ENCODE measurements around the gene RPRML.
"Not testable (repeated sequence)": the region's sequence is repeated elsewhere in the genome, so short reads cannot be mapped to it uniquely, and the experiment has no call there.

The RPRML gene

GRCh38 chr17:46995841-46996571 is 17.0 kb upstream of the RPRML start:
- Mint-ChIP-seq H3K36me3 (ENCODE audit: low read depth) (no peaks in the 10 kb centered on the region), H3K9me3 (no peaks in the 10 kb centered on the region), H3K27me3 (ENCODE audit: low read depth, poor library complexity) (peaks cover 27% of the 10 kb centered on the region), H3K4me3 (no peak overlapping the region), H3K4me1 (no peaks in the 10 kb centered on the region), H3K27ac (no peak overlapping the region)
- DNase-seq: no peak
- TF ChIP-seq CTCF (IDR thresholded peaks at IDR 0.05): no peak

GRCh38 chr17:46994993-46995392 is 15.9 kb upstream of the RPRML start:
- no peak for DNase-seq
- no peak for TF ChIP-seq CTCF (IDR thresholded peaks at IDR 0.05)
- H3K27me3 Mint-ChIP-seq (ENCODE audit: low read depth, poor library complexity): peaks cover 36% of the 10 kb centered on the region
- no peaks in the 10 kb centered on the region for H3K36me3 Mint-ChIP-seq (ENCODE audit: low read depth)
- H3K4me1 Mint-ChIP-seq: no peaks in the 10 kb centered on the region
- no peaks in the 10 kb centered on the region for H3K9me3 Mint-ChIP-seq
- no peak overlapping the region for H3K27ac Mint-ChIP-seq
- H3K4me3 Mint-ChIP-seq: no peak overlapping the region

- no peak for TF ChIP-seq CTCF (IDR thresholded peaks at IDR 0.05)
- peaks cover 47% of the 10 kb centered on the region for H3K27me3 Mint-ChIP-seq (ENCODE audit: low read depth, poor library complexity)
- no peak overlapping the region for H3K4me3 Mint-ChIP-seq
- no peaks in the 10 kb centered on the region for H3K4me1 Mint-ChIP-seq
- DNase-seq: no peak
- no peak overlapping the region for H3K27ac Mint-ChIP-seq
- H3K9me3 Mint-ChIP-seq: no peaks in the 10 kb centered on the region
- H3K36me3 Mint-ChIP-seq (ENCODE audit: low read depth): no peaks in the 10 kb centered on the region
Measured at GRCh38 chr17:46991617-46992016, 12.6 kb upstream of the RPRML start.

GRCh38 chr17:46989637-46990431 is 10.8 kb upstream of the RPRML start:
- no peak for TF ChIP-seq CTCF (IDR thresholded peaks at IDR 0.05)
- no peaks in the 10 kb centered on the region for H3K36me3 Mint-ChIP-seq (ENCODE audit: low read depth)
- no peak overlapping the region for H3K27ac Mint-ChIP-seq
- DNase-seq: no peak
- peaks cover 59% of the 10 kb centered on the region for H3K27me3 Mint-ChIP-seq (ENCODE audit: low read depth, poor library complexity)
- no peaks in the 10 kb centered on the region for H3K9me3 Mint-ChIP-seq
- no peak overlapping the region for H3K4me3 Mint-ChIP-seq
- H3K4me1 Mint-ChIP-seq: no peaks in the 10 kb centered on the region

- not testable (repeated sequence) for DNase-seq; H3K36me3 Mint-ChIP-seq (ENCODE audit: low read depth); H3K27ac Mint-ChIP-seq; H3K9me3 Mint-ChIP-seq; H3K4me1 Mint-ChIP-seq; H3K4me3 Mint-ChIP-seq
- peaks cover 72% of the 10 kb centered on the region for H3K27me3 Mint-ChIP-seq (ENCODE audit: low read depth, poor library complexity)
Measured at GRCh38 chr17:46987927-46988326, 8.9 kb upstream of the RPRML start.

- no peak for TF ChIP-seq CTCF (IDR thresholded peaks at IDR 0.05)
- Mint-ChIP-seq H3K36me3 (ENCODE audit: low read depth) (no peaks in the 10 kb centered on the region), H3K4me3 (no peak overlapping the region), H3K4me1 (no peaks in the 10 kb centered on the region), H3K9me3 (peaks cover 4% of the 10 kb centered on the region), H3K27ac (no peak overlapping the region), H3K27me3 (ENCODE audit: low read depth, poor library complexity) (peaks cover 87% of the 10 kb centered on the region)
- no peak for DNase-seq
Measured at GRCh38 chr17:46986366-46986765, 7.3 kb upstream of the RPRML start.
